Left lung (tissue), 10 donors: Measurements from ENCODE around the gene CALML6. TPM values are rescaled to one million over a fixed set of nuclear protein-coding genes. Genes with fewer than 3 reads are reported as not detected.
"Not testable (repeated sequence)": the region's sequence is repeated elsewhere in the genome, so short reads cannot be mapped to it uniquely, and the experiment has no call there.

Source experiments
- ATAC-seq: fragments of 200-7000 bp; cut with Tn5 transposase; one replicate; pipeline ENCODE4 v1.9.1; 2020; ENCODE audit warnings: moderate library complexity
- DNase-seq, 4 donors: peaks; one replicate each; pipeline ENCODE4 v3.0.0-alpha.2; 2013 to 2020
- H3K27ac ChIP-seq, 2 donors: fragments of 200-600 bp; sonication (generic) in 1 of 2; one replicate each; pipeline versions ENCODE4 v1.5.0 to v1.8.0; 2020 to 2021
- H3K27me3 ChIP-seq, 2 donors: fragments of 200-600 bp; sonication (generic) in 1 of 2; one replicate each; pipeline versions ENCODE4 v1.5.0 to v1.8.0; 2020 to 2021
- H3K36me3 ChIP-seq, 2 donors: fragments of 200-600 bp; sonication (generic) in 1 of 2; one replicate each; pipeline versions ENCODE4 v1.5.0 to v1.8.0; 2020 to 2021
- H3K4me1 ChIP-seq, 2 donors: fragments of 200-600 bp; one replicate each; pipeline ENCODE4 v1.8.0; 2021
- H3K4me3 ChIP-seq, 2 donors: fragments of 200-600 bp; sonication (generic) in 1 of 2; one replicate each; pipeline versions ENCODE4 v1.5.0 to v1.8.0; 2020 to 2021; ENCODE audit warnings: mild to moderate bottlenecking in 1 of 2
- H3K9me3 ChIP-seq, 2 donors: fragments of 200-600 bp; sonication (generic) in 1 of 2; one replicate each; pipeline versions ENCODE4 v1.5.0 to v1.8.0; 2020 to 2021
- CTCF ChIP-seq, 2 donors: fragments of 200-600 bp; sonication (generic) in 1 of 2; IDR thresholded peaks; one replicate each; pipeline versions ENCODE4 v1.5.0 to v1.8.0; 2021; ENCODE audit warnings: antibody characterized with exemption in 2 of 2
- intact Hi-C, 2 donors: fragments of 100-400 bp; cut with DNase I; formaldehyde crosslinking; loops; one replicate each; pipeline versions ENCODE4 v1.11.2 to v1.14.2; 2022
- polyA plus RNA-seq, 6 donors: library from polyadenylated mRNA; unstranded; fragments of 120-200 nt; gene quantifications; one replicate each; pipeline ENCODE4 v1.2.1, GENCODE V29; 2013; ENCODE audit not compliant: insufficient read length in 6 of 6
- total RNA-seq, 2 donors: library from RNA; stranded (reverse); fragmentation: NEBNext Ultra II Directional; extraction: Animal tissue kit (Norgen Biotek cat#: 25700); gene quantifications; one replicate each; pipeline ENCODE4 v1.2.1, GENCODE V29; 2021
- donor health status: DM: no; HTN: yes; CAD: no.
- donor health status: DM: no; HTN: no; CAD: no.

Gene CALML6
- total and polyA plus RNA-seq, 8 donors, result 0.67 to 1.5 (median 0.91) TPM

GRCh38 chr1:1879942-1880341 is 35.1 kb upstream of the CALML6 start:
- H3K9me3 ChIP-seq, result no peaks in the 10 kb centered on the region
- H3K27me3 ChIP-seq, result no peaks in the 10 kb centered on the region
- H3K4me1 ChIP-seq, result peaks cover 12 to 97% of the 10 kb centered on the region in 2 donors
- H3K4me3 ChIP-seq, result no peak overlapping the region
- no peak for ATAC-seq
- no peak overlapping the region for H3K27ac ChIP-seq
- peaks cover 0 to 28% of the 10 kb centered on the region in 2 donors for H3K36me3 ChIP-seq
- intact Hi-C loops, result no loop called here
- no peak for DNase-seq
- TF ChIP-seq CTCF (IDR thresholded peaks at IDR 0.05), result no peak

- ATAC-seq (no peak), DNase-seq (no peak)
- Histone ChIP-seq H3K4me1 (peaks cover 12 to 97% of the 10 kb centered on the region in 2 donors), H3K27ac (no peak overlapping the region), H3K9me3 (no peaks in the 10 kb centered on the region), H3K36me3 (peaks cover 0 to 21% of the 10 kb centered on the region in 2 donors), H3K4me3 (no peak overlapping the region), H3K27me3 (no peaks in the 10 kb centered on the region)
- intact Hi-C loops, result no loop called here
- TF ChIP-seq CTCF (IDR thresholded peaks at IDR 0.05), result no peak
Observed at GRCh38 chr1:1880617-1881312, 34.3 kb upstream of the CALML6 start.

- Histone ChIP-seq H3K4me3 (no peak overlapping the region), H3K36me3 (peaks cover 0 to 13% of the 10 kb centered on the region in 2 donors), H3K27me3 (no peaks in the 10 kb centered on the region), H3K27ac (no peak overlapping the region), H3K4me1 (peaks cover 12 to 97% of the 10 kb centered on the region in 2 donors), H3K9me3 (no peaks in the 10 kb centered on the region)
- ATAC-seq (peak; percentile 41), DNase-seq (no peak)
- no peak for TF ChIP-seq CTCF (IDR thresholded peaks at IDR 0.05)
- intact Hi-C loops, result no loop called here
Observed at GRCh38 chr1:1881727-1882126, 33.3 kb upstream of the CALML6 start.

- no peaks in the 10 kb centered on the region for H3K27me3 ChIP-seq
- intact Hi-C loops, result no loop called here
- TF ChIP-seq CTCF (IDR thresholded peaks at IDR 0.05), result no peak
- ATAC-seq, result no peak
- H3K4me3 ChIP-seq, result no peak overlapping the region
- H3K9me3 ChIP-seq, result no peaks in the 10 kb centered on the region
- peaks cover 27 to 97% of the 10 kb centered on the region in 2 donors for H3K4me1 ChIP-seq
- H3K36me3 ChIP-seq, result peaks cover 0 to 11% of the 10 kb centered on the region in 2 donors
- no peak for DNase-seq
- H3K27ac ChIP-seq, result peak overlapping the region in 1 of 2 donors; percentile 10
Observed at GRCh38 chr1:1883092-1883873, 31.8 kb upstream of the CALML6 start.

DNA sequence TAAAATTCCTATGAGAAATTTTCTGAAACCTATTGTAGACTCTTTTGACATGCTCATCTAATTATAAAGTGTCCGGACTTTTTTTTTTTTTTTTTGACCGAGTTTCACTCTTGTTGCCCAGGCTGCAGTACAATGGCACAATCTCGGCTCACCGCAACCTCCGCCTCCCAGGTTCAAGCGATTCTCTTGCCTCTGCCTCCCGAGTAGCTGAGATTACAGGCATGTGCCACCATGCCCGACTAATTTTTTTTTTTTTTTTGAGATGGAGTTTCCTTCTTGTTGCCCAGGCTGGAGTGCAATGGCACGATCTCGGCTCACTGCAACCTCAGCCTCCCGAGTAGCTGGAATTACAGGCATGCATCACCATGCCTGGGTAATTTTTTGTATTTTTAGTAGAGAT is 31.2 kb upstream of the CALML6 start:
- H3K36me3 ChIP-seq, DNase-seq, intact Hi-C loops, ATAC-seq, H3K27me3 ChIP-seq, H3K27ac ChIP-seq, H3K4me3 ChIP-seq, H3K9me3 ChIP-seq: not testable (repeated sequence)
- peaks cover 33 to 97% of the 10 kb centered on the region in 2 donors for H3K4me1 ChIP-seq
